Left renal pelvis (tissue), 4 donors: Measurements from ENCODE around the gene PRKAR2B. TPM values are rescaled to one million over a fixed set of nuclear protein-coding genes. Genes with fewer than 3 reads are reported as not detected.
"Not testable (repeated sequence)": the region's sequence is repeated elsewhere in the genome, so short reads cannot be mapped to it uniquely, and the experiment has no call there.

Experiments used
- DNase-seq, 4 donors: peaks; one replicate each; pipeline ENCODE4 v3.0.0-alpha.2; 2013; ENCODE audit warnings: low read depth in 4 of 4, low spot score in 3 of 4
- polyA plus RNA-seq, 4 donors: library from polyadenylated mRNA; unstranded; fragments of 120-200 nt; gene quantifications; one replicate each; pipeline ENCODE4 v1.2.1, GENCODE V29; 2013; ENCODE audit not compliant: insufficient read length in 4 of 4

Gene PRKAR2B
- polyA plus RNA-seq, 4 donors: 21.1 to 50.9 (median 40.1) TPM

GRCh38 chr7:107025449-107026103, 18.9 kb upstream of the PRKAR2B start:
- no peak for DNase-seq

GRCh38 chr7:107026166-107026565, 18.3 kb upstream of the PRKAR2B start:
- no peak for DNase-seq

- no peak for DNase-seq
Measured at GRCh38 chr7:107027208-107027607, 17.3 kb upstream of the PRKAR2B start.

- no peak for DNase-seq
Measured at GRCh38 chr7:107029061-107029763, 15.3 kb upstream of the PRKAR2B start.

- no peak for DNase-seq
Measured at GRCh38 chr7:107029764-107030286, 14.7 kb upstream of the PRKAR2B start.

GRCh38 chr7:107032050-107032449, 12.5 kb upstream of the PRKAR2B start:
- DNase-seq: no peak

GRCh38 chr7:107032720-107033438, 11.6 kb upstream of the PRKAR2B start:
- no peak for DNase-seq

- DNase-seq: no peak
Measured at GRCh38 chr7:107034553-107034952, 10.0 kb upstream of the PRKAR2B start.

- DNase-seq: no peak
Measured at GRCh38 chr7:107035446-107035845, 9.1 kb upstream of the PRKAR2B start.

- no peak for DNase-seq
Measured at GRCh38 chr7:107036535-107036934, 8.0 kb upstream of the PRKAR2B start.

- no peak for DNase-seq
Measured at GRCh38 chr7:107037717-107038603, 6.5 kb upstream of the PRKAR2B start.

GRCh38 chr7:107039199-107039900, 5.2 kb upstream of the PRKAR2B start:
- no peak for DNase-seq

GRCh38 chr7:107041097-107041496, 3.4 kb upstream of the PRKAR2B start:
- no peak for DNase-seq

GRCh38 chr7:107041764-107042163, 2.7 kb upstream of the PRKAR2B start:
- DNase-seq: not testable (repeated sequence)

GRCh38 chr7:107042326-107042910, 2.1 kb upstream of the PRKAR2B start:
- DNase-seq: not testable (repeated sequence)

- no peak for DNase-seq
Measured at GRCh38 chr7:107043491-107043890, 1.0 kb upstream of the PRKAR2B start.

GRCh38 chr7:107043921-107044346, 571 bp upstream of the PRKAR2B start:
- no peak for DNase-seq

GRCh38 chr7:107045195-107045960, 873 bp downstream of the PRKAR2B start:
- no peak for DNase-seq

GRCh38 chr7:107045980-107046379, 1.5 kb downstream of the PRKAR2B start:
- no peak for DNase-seq
